ENCODE measurements around the gene PARP14. TPM values are rescaled to one million over a fixed set of nuclear protein-coding genes. Genes with fewer than 3 reads are reported as not detected.

Gene PARP14
- total RNA-seq, 1 experiment from 2014 or later, result 17.6 TPM

Other genes starting within 250 kb of the PARP14 start
- 25.0 and 47.1 TPM in 2 replicates for gene KPNA1, start 165.9 kb upstream of the PARP14 start, total RNA-seq (2014; rRNA removed; shearing (Covaris generic))
- 7.3 and 8.3 TPM in 2 replicates for gene PARP9, start 116.5 kb upstream of the PARP14 start, total RNA-seq (2014; rRNA removed; shearing (Covaris generic))
- gene DTX3L, start 116.5 kb upstream of the PARP14 start, total RNA-seq (2014; rRNA removed; shearing (Covaris generic)), result 7.2 and 10.9 TPM in 2 replicates
- gene PARP15, start 103.2 kb upstream of the PARP14 start, total RNA-seq (2014; rRNA removed; shearing (Covaris generic)), result not detected in 2 replicates
- 2.1 and 3.7 TPM in 2 replicates for gene HSPBAP1, start 113.0 kb downstream of the PARP14 start, total RNA-seq (2014; rRNA removed; shearing (Covaris generic))
- 10.4 and 12.0 TPM in 2 replicates for gene SLC49A4, start 114.2 kb downstream of the PARP14 start, total RNA-seq (2014; rRNA removed; shearing (Covaris generic))